ENCODE measurements around the gene PODXL2. TPM values are rescaled to one million over a fixed set of nuclear protein-coding genes. Genes with fewer than 3 reads are reported as not detected.

Gene PODXL2
- total RNA-seq, 1 donor from 2014 or later, result 74.0 TPM

GRCh38 chr3:127674790-127675189, 45.8 kb downstream of the PODXL2 start:
- no peaks in the 10 kb centered on the region for H3K36me3 Mint-ChIP-seq (ENCODE audit: low read depth)
- H3K4me1 Mint-ChIP-seq, result peaks cover 18% of the 10 kb centered on the region
- no peak for DNase-seq (ENCODE audit: low read depth, low spot score)
- H3K4me3 Mint-ChIP-seq, result peak overlapping the region; percentile 75
- no peaks in the 10 kb centered on the region for H3K9me3 Mint-ChIP-seq
- no peak overlapping the region for H3K27ac Mint-ChIP-seq (ENCODE audit: unreplicated experiment)
- peaks cover 14% of the 10 kb centered on the region for H3K27me3 Mint-ChIP-seq (ENCODE audit: low read depth)
- no peak for TF ChIP-seq CTCF (conservative IDR thresholded peaks at IDR 0.05)

GRCh38 chr3:127675651-127676391, 46.8 kb downstream of the PODXL2 start:
- DNase-seq (ENCODE audit: low read depth, low spot score), result no peak
- peak overlapping the region; percentile 72 for H3K27ac Mint-ChIP-seq (ENCODE audit: unreplicated experiment)
- no peak for TF ChIP-seq CTCF (conservative IDR thresholded peaks at IDR 0.05)
- peaks cover 14% of the 10 kb centered on the region for H3K27me3 Mint-ChIP-seq (ENCODE audit: low read depth)
- no peaks in the 10 kb centered on the region for H3K36me3 Mint-ChIP-seq (ENCODE audit: low read depth)
- H3K4me1 Mint-ChIP-seq, result peaks cover 18% of the 10 kb centered on the region
- no peaks in the 10 kb centered on the region for H3K9me3 Mint-ChIP-seq
- peak overlapping the region; percentile 80 for H3K4me3 Mint-ChIP-seq

- H3K27me3 Mint-ChIP-seq (ENCODE audit: low read depth), result peaks cover 12% of the 10 kb centered on the region
- peaks cover 18% of the 10 kb centered on the region for H3K4me1 Mint-ChIP-seq
- no peak for TF ChIP-seq CTCF (conservative IDR thresholded peaks at IDR 0.05)
- no peaks in the 10 kb centered on the region for H3K36me3 Mint-ChIP-seq (ENCODE audit: low read depth)
- no peaks in the 10 kb centered on the region for H3K9me3 Mint-ChIP-seq
- DNase-seq (ENCODE audit: low read depth, low spot score), result no peak
- H3K4me3 Mint-ChIP-seq, result peak overlapping the region; percentile 80
- H3K27ac Mint-ChIP-seq (ENCODE audit: unreplicated experiment), result no peak overlapping the region
Measured at GRCh38 chr3:127676456-127676855, 47.5 kb downstream of the PODXL2 start.

- H3K36me3 Mint-ChIP-seq (ENCODE audit: low read depth), result no peaks in the 10 kb centered on the region
- peaks cover 12% of the 10 kb centered on the region for H3K27me3 Mint-ChIP-seq (ENCODE audit: low read depth)
- no peak overlapping the region for H3K4me3 Mint-ChIP-seq
- no peak overlapping the region for H3K27ac Mint-ChIP-seq (ENCODE audit: unreplicated experiment)
- DNase-seq (ENCODE audit: low read depth, low spot score), result no peak
- peaks cover 16% of the 10 kb centered on the region for H3K4me1 Mint-ChIP-seq
- TF ChIP-seq CTCF (conservative IDR thresholded peaks at IDR 0.05), result no peak
- no peaks in the 10 kb centered on the region for H3K9me3 Mint-ChIP-seq
Measured at GRCh38 chr3:127676921-127677351, 48.0 kb downstream of the PODXL2 start.

GRCh38 chr3:127677541-127678314, 48.7 kb downstream of the PODXL2 start:
- H3K27ac Mint-ChIP-seq (ENCODE audit: unreplicated experiment), result peak overlapping the region; percentile 95
- H3K4me1 Mint-ChIP-seq, result peaks cover 13% of the 10 kb centered on the region
- H3K36me3 Mint-ChIP-seq (ENCODE audit: low read depth), result no peaks in the 10 kb centered on the region
- peak overlapping the region; percentile 54 for H3K4me3 Mint-ChIP-seq
- no peaks in the 10 kb centered on the region for H3K9me3 Mint-ChIP-seq
- no peak for TF ChIP-seq CTCF (conservative IDR thresholded peaks at IDR 0.05)
- no peak for DNase-seq (ENCODE audit: low read depth, low spot score)
- peaks cover 12% of the 10 kb centered on the region for H3K27me3 Mint-ChIP-seq (ENCODE audit: low read depth)

Measured in neural crest cell (in vitro differentiated cells).